Ovary (tissue), 9 donors: ENCODE results near the gene TTC7B. TPM values are rescaled to one million over a fixed set of nuclear protein-coding genes. Genes with fewer than 3 reads are reported as not detected.

Experiments
- DNase-seq, 5 donors: peaks; one replicate each; pipeline ENCODE4 v3.0.0-alpha.2; 2019 to 2020
- H3K27ac ChIP-seq, 2 donors: fragments of 200-600 bp; one replicate each; pipeline versions ENCODE4 v1.5.1 to v1.8.0; 2019 to 2022
- H3K27me3 ChIP-seq: fragments of 200-600 bp; one replicate; pipeline ENCODE4 v1.8.0; 2022
- H3K36me3 ChIP-seq: fragments of 200-600 bp; sonication (generic); one replicate; pipeline ENCODE4 v1.5.1; 2019
- H3K4me1 ChIP-seq: one replicate; pipeline ENCODE4 v1.8.1; 2013; ENCODE audit warnings: mild to moderate bottlenecking, moderate library complexity; ENCODE audit not compliant: insufficient read depth
- H3K4me3 ChIP-seq: fragments of 200-600 bp; sonication (generic); one replicate; pipeline ENCODE4 v1.5.1; 2017
- H3K9me3 ChIP-seq, 2 donors: fragments of 200-600 bp in 1 of 2; sonication (generic) in 1 of 2; one replicate each; pipeline versions ENCODE4 v1.5.1 to v1.8.1; 2013 to 2019; ENCODE audit warnings: mild to moderate bottlenecking in 1 of 2, moderate library complexity in 1 of 2
- CTCF ChIP-seq, 3 donors: fragments of 450-650 bp in 2 of 3; fragments of 200-600 bp in 1 of 3; IDR thresholded peaks; one replicate each; pipeline versions ENCODE4 v1.5.1 to v1.8.0; 2016 to 2022; ENCODE audit warnings: antibody characterized with exemption in 3 of 3, mild to moderate bottlenecking in 1 of 3
- EP300 ChIP-seq: sonication (generic); formaldehyde crosslinking; IDR thresholded peaks from one replicate; pipeline ENCODE4 v1.6.1; 2017; ENCODE audit warnings: antibody characterized with exemption
- POLR2A ChIP-seq: fragments of 450-650 bp; IDR thresholded peaks from one replicate; pipeline ENCODE4 v1.6.1; 2017; ENCODE audit warnings: antibody characterized with exemption, mild to moderate bottlenecking, moderate library complexity
- WGBS, 3 donors: extraction: QIAGEN DNeasy Blood & Tissue Kit in 1 of 3; methylation state at CpG; one replicate each; pipeline versions ENCODE4 v1.1.5 to v1.1.7; 2013 to 2017; 5-methylcytosine and 5-hydroxymethylcytosine counted together
- intact Hi-C, 4 donors: fragments of 100-400 bp; cut with DNase I; formaldehyde crosslinking; loops; one replicate each; pipeline versions ENCODE4 v1.11.0 to v1.15.1; 2022 to 2023
- polyA plus RNA-seq, 2 donors: library from polyadenylated mRNA; stranded (reverse); fragments of 200-250 nt in 1 of 2; fragments of 350-450 nt in 1 of 2; fragmentation: Illumina TruSeq in 1 of 2; extraction: RNeasy Lipid Tissue Mini Kit (QIAGEN cat#74804) in 1 of 2; gene quantifications; one replicate each; pipeline ENCODE4 v1.2.3, GENCODE V29; 2013 to 2014
- total RNA-seq, 7 donors: library from RNA; depleted of rRNA in 2 of 7; stranded (reverse); fragments of >200 nt in 2 of 7; fragmentation: NEBNext Ultra II Directional in 3 of 7; extraction: Animal tissue kit (Norgen Biotek cat#: 25700) in 3 of 7; gene quantifications; one replicate each; pipeline versions ENCODE4 v1.1.0 to v1.2.4, GENCODE V29; 2016 to 2023
- donor health status: DM: no; HTN: no; CAD: no; lungs with moderate emphysema.
- donor health status: DM: no; HTN: no; CAD: no.
- donor health status: Bipolar disorder and iron deficiency.
- donor health status: DM: yes; HTN: yes; CAD: no.
- donor health status: DM: no; HTN: no; CAD: no.
- donor health status: DM: yes; HTN: yes; CAD: no.

TTC7B gene
- total and polyA plus RNA-seq, 9 donors: 18.2 to 39.5 (median 34.2) TPM

- Histone ChIP-seq H3K4me1 (no peaks in the 10 kb centered on the region), H3K27me3 (no peaks in the 10 kb centered on the region), H3K36me3 (no peaks in the 10 kb centered on the region), H3K4me3 (no peak overlapping the region), H3K27ac (no peak overlapping the region), H3K9me3 (no peaks in the 10 kb centered on the region)
- intact Hi-C loops: no loop called here
- TF ChIP-seq EP300 (no peak), POLR2A (no peak), CTCF (IDR thresholded peaks at IDR 0.05) (no peak)
- 56 to 82% (median 79%) methylated on average over 14 of the region's 14 CpGs for WGBS, 3 donors
- no peak for DNase-seq
Measured at GRCh38 chr14:90703841-90704737, 112.1 kb downstream of the TTC7B start.

DNA sequence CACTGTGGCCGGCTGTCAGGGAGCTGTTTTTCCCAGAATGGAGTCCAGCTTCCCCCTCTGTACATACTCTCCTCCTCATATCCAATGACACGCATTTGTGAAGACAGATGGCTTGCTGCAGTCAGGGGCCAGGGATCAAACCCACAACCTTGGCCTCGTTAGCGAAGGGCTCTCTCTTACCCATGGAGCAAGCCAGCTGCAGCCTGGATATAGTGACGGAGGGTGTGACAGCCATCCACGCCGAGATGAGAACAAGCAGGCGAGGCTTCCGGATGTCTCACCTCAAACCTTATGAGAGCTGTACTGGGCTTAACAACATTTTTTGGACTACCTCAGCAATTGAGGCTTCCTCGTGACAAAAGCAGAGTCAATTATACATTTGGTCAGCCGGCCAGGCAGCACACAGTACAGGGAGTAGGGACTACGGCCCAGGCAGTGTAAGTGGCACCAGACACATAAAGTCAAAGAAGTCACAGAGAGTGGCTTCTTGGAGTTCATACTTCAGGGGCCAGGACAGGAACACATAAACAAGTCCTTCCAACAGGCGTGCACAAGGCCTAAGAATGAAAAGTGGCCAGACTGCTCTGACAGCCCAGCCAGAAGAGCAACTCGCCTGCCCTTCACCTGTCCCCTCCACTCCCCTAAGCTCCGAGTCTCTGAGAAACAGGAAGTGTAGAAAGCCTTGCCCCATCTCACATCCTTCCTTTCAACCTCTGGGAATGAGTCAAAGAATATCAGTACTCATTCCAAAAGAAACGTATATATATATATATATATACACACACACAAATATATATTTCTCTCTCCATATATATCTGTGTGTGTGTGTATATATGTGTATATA, 115.1 kb downstream of the TTC7B start:
- H3K4me3 ChIP-seq: no peak overlapping the region
- peaks cover 5% of the 10 kb centered on the region for H3K4me1 ChIP-seq
- no peaks in the 10 kb centered on the region for H3K27me3 ChIP-seq
- 81 to 91% (median 90%) methylated on average over 16 of the region's 16 CpGs for WGBS, 3 donors
- intact Hi-C loops: no loop called here
- H3K27ac ChIP-seq: no peak overlapping the region
- no peaks in the 10 kb centered on the region for H3K36me3 ChIP-seq
- no peaks in the 10 kb centered on the region for H3K9me3 ChIP-seq
- DNase-seq: no peak
- TF ChIP-seq EP300 (no peak), POLR2A (no peak), CTCF (IDR thresholded peaks at IDR 0.05) (no peak)

DNA sequence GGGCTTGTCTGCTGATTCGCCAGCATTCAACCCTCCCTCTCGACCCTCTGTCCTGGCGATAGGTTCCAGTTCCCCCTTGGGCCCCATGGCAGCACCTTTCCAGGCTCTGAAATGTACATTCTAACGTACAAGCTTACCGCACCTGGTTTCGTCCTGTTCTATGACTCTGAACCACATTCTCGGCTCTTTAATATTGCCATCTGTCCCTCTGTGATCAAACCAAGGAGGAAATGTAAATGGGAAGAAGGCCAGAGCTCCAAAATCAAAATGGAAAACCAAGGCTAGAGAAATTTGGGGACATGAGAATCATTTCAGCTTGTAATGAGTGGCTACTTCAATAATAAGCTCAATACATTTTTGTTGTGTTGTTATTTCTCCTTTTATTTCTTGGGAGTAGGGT, 117.2 kb downstream of the TTC7B start:
- TF ChIP-seq CTCF (IDR thresholded peaks at IDR 0.05) (no peak), EP300 (no peak), POLR2A (no peak)
- H3K27me3 ChIP-seq: no peaks in the 10 kb centered on the region
- 81 to 92% (median 90%) methylated on average over 7 of the region's 7 CpGs for WGBS, 3 donors
- peaks cover 5% of the 10 kb centered on the region for H3K4me1 ChIP-seq
- no peaks in the 10 kb centered on the region for H3K36me3 ChIP-seq
- no peak for DNase-seq
- H3K9me3 ChIP-seq: no peaks in the 10 kb centered on the region
- no peak overlapping the region for H3K4me3 ChIP-seq
- peak overlapping the region in 1 of 2 donors; percentile 70 for H3K27ac ChIP-seq
- intact Hi-C loops: loop anchor here in 3 of 4 donors (5.0 kb wide), 1 partner anchor 302 kb away; the partner anchor contains the start of gene CALM1 (in 3 of the 3)

- intact Hi-C loops: loop anchor here in 3 of 4 donors (5.0 kb wide), 1 partner anchor 301 kb away; the partner anchor contains the start of gene CALM1 (in 3 of the 3)
- WGBS, 3 donors: 19 to 47% (median 28%) methylated on average over 7 of the region's 7 CpGs
Measured at GRCh38 chr14:90698379-90698869, 117.8 kb downstream of the TTC7B start.

More at GRCh38 chr14:90698379-90698869, 117.8 kb downstream of the TTC7B start:
- Histone ChIP-seq H3K36me3 (no peaks in the 10 kb centered on the region), H3K27ac (peak overlapping the region in 1 of 2 donors; percentile 70), H3K9me3 (no peaks in the 10 kb centered on the region), H3K4me3 (no peak overlapping the region), H3K4me1 (peaks cover 5% of the 10 kb centered on the region), H3K27me3 (no peaks in the 10 kb centered on the region)
- TF ChIP-seq CTCF (IDR thresholded peaks at IDR 0.05) (no peak), POLR2A (no peak), EP300 (no peak)
- DNase-seq: peak; percentile 59 to 84 (median 64)
